DOHH2 (cell line): ENCODE data around the gene FAM9C.

ENCODE experiments used
- EZH2phosphoT487 ChIP-seq: fragments of 200-600 bp; sonication (generic); IDR thresholded peaks from 2 replicates; pipeline ENCODE4 v1.6.1; 2017; ENCODE audit warnings: borderline replicate concordance, mild to moderate bottlenecking, antibody characterized with exemption, low read length, moderate library complexity, mixed read lengths
- TF ChIP-seq, protein P1 (sequence below): fragments of 200-600 bp; sonication (generic); IDR thresholded peaks from one replicate; pipeline ENCODE4 v1.5.1; 2014; ENCODE audit warnings: antibody characterized with exemption, mild to moderate bottlenecking, low read depth, low read length; ENCODE audit not compliant: poor library complexity, severe bottlenecking

DNA sequence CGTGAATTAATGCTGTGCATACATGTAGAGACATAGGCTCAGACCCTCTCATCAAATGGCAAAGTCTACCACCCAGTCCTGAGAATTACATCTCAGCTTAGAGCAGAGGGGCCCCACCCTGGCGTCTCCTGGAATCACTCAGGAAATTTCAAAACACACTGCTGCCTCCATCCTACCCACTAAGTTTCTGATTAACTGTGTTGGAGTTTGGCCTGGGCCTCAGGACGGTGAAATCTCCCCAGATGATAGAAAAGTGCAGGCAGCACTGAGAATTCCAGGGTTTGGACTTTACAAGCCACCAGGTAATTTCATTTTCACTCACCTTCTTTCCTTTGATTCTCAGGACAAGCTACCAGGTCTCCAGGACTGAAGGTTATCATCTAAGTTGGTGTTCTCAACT is 3.3 kb upstream of the FAM9C start:
- TF ChIP-seq, protein P1, sequence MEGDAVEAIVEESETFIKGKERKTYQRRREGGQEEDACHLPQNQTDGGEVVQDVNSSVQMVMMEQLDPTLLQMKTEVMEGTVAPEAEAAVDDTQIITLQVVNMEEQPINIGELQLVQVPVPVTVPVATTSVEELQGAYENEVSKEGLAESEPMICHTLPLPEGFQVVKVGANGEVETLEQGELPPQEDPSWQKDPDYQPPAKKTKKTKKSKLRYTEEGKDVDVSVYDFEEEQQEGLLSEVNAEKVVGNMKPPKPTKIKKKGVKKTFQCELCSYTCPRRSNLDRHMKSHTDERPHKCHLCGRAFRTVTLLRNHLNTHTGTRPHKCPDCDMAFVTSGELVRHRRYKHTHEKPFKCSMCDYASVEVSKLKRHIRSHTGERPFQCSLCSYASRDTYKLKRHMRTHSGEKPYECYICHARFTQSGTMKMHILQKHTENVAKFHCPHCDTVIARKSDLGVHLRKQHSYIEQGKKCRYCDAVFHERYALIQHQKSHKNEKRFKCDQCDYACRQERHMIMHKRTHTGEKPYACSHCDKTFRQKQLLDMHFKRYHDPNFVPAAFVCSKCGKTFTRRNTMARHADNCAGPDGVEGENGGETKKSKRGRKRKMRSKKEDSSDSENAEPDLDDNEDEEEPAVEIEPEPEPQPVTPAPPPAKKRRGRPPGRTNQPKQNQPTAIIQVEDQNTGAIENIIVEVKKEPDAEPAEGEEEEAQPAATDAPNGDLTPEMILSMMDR = no peak
- no peak for TF ChIP-seq EZH2phosphoT487
